ENCODE measurements around the gene IL1RAPL1.

GRCh38 chrX:29531336-29531735 is 944.1 kb downstream of the IL1RAPL1 start:
- TF ChIP-seq CTCF (IDR thresholded peaks at IDR 0.05; ENCODE audit: extremely low read depth in 1 of 2, insufficient read depth in 1 of 2, low read depth in 1 of 2, low read length in 2 of 2) (no peak), MAX (IDR thresholded peaks at IDR 0.05; ENCODE audit: insufficient read depth, insufficient read length) (no peak), POLR2AphosphoS5 (IDR thresholded peaks at IDR 0.05; ENCODE audit: insufficient read depth, low read depth, low read length) (no peak), EZH2 (IDR thresholded peaks at IDR 0.05; ENCODE audit: borderline replicate concordance, low read depth, low read length, severe bottlenecking) (no peak), POLR2A (IDR thresholded peaks at IDR 0.05; ENCODE audit: low read depth, low read length) (no peak), GATA2 (IDR thresholded peaks at IDR 0.05; ENCODE audit: insufficient read depth, insufficient read length, low read depth, low read length) (no peak), JUN (IDR thresholded peaks at IDR 0.05; ENCODE audit: borderline replicate concordance, insufficient read depth, insufficient read length, low read depth) (no peak)

Data from endothelial cell of umbilical vein (primary cell).